ENCODE measurements around the gene DNAL1. TPM values are rescaled to one million over a fixed set of nuclear protein-coding genes. Genes with fewer than 3 reads are reported as not detected.
A peak's percentile ranks its signal among the peaks of the same experiment; 100 is the strongest.

Gene DNAL1
- total RNA-seq, 4 donors from 2014 or later: 16.7 to 47.8 (median 23.9) TPM

DNA sequence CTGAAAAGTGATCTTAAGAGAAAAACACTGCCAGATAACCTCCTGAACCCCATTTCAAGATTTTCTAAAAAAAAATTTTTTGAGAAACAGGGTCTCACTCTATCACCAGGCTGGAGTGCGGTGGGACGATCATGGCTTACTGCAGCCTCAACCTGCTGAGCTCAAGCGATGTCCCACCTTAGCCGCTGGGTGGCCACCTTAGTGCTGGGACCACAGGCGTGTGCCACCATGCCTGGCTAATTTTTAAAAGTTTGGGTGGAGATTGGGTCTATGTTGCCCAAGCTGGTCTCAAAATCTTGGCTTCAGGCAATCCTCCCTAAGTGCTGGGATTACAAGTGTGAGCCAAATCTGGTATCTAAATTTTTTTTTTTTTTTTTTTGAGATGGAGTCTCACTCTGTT is 66.0 kb downstream of the DNAL1 start:
- H3K36me3 ChIP-seq: no peaks in the 10 kb centered on the region
- H3K9me3 ChIP-seq: no peaks in the 10 kb centered on the region
- WGBS, 2 donors: 86 to 91% methylated on average over 5 of the region's 5 CpGs
- DNase-seq: no peak
- intact Hi-C loops (cut with DNase I): no loop called here
- H3K27ac ChIP-seq: no peak overlapping the region
- H3K4me1 ChIP-seq: peaks cover 17 to 20% of the 10 kb centered on the region in 2 donors
- H3K27me3 ChIP-seq: no peaks in the 10 kb centered on the region
- H3K4me3 ChIP-seq (replicated peaks in 1 of 3): no peak overlapping the region
- no peak for TF ChIP-seq CTCF (IDR thresholded peaks at IDR 0.05)
- no peak for TF ChIP-seq POLR2A (IDR thresholded peaks at IDR 0.05)

DNA sequence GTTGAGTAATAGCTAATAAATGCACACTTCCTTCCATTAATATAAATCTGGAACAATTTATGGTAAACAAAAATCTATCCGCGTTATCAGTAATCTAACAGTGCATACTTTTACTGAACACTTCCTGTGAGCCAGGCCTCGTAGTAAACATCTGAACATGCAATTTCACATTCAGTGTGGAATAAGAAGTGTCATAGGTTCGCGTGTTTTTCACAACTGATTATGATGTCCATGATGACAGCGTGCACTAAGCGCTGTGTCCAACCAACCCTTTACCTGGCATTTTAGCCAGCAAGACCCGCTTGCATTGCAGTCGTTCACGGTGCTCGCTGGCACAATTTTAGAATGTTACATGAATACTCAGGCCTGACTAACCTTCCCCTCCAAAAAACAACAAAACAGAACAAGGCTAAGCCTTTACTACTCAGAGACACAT is 67.3 kb downstream of the DNAL1 start:
- H3K27ac ChIP-seq: peak overlapping the region in 2 of 3 donors; percentile 4 to 43
- no peaks in the 10 kb centered on the region for H3K9me3 ChIP-seq
- intact Hi-C loops (cut with DNase I): no loop called here
- H3K4me3 ChIP-seq (replicated peaks in 1 of 3): peak overlapping the region in 1 of 3 donors; percentile 79
- no peak for DNase-seq
- no peaks in the 10 kb centered on the region for H3K36me3 ChIP-seq
- no peak for TF ChIP-seq CTCF (IDR thresholded peaks at IDR 0.05)
- TF ChIP-seq POLR2A (IDR thresholded peaks at IDR 0.05): no peak
- no peaks in the 10 kb centered on the region for H3K27me3 ChIP-seq
- H3K4me1 ChIP-seq: peaks cover 17 to 20% of the 10 kb centered on the region in 2 donors
- WGBS, 2 donors: 44 to 46% methylated on average over 11 of the region's 11 CpGs

- DNase-seq: no peak
- Histone ChIP-seq H3K4me1 (peaks cover 17 to 20% of the 10 kb centered on the region in 2 donors), H3K9me3 (no peaks in the 10 kb centered on the region), H3K4me3 (replicated peaks in 1 of 3) (peak overlapping the region in 2 of 3 donors; percentile 79 to 91), H3K27ac (peak overlapping the region in 2 of 3 donors; percentile 4 to 43), H3K27me3 (no peaks in the 10 kb centered on the region), H3K36me3 (no peaks in the 10 kb centered on the region)
- TF ChIP-seq CTCF (IDR thresholded peaks at IDR 0.05): no peak
- no peak for TF ChIP-seq POLR2A (IDR thresholded peaks at IDR 0.05)
- 12 to 15% methylated on average over 19 to 20 of the region's 20 CpGs for WGBS, 2 donors
- intact Hi-C loops (cut with DNase I): no loop called here
These were observed 67.9 kb downstream of the DNAL1 start for GRCh38 chr14:73712540-73713180.

DNA sequence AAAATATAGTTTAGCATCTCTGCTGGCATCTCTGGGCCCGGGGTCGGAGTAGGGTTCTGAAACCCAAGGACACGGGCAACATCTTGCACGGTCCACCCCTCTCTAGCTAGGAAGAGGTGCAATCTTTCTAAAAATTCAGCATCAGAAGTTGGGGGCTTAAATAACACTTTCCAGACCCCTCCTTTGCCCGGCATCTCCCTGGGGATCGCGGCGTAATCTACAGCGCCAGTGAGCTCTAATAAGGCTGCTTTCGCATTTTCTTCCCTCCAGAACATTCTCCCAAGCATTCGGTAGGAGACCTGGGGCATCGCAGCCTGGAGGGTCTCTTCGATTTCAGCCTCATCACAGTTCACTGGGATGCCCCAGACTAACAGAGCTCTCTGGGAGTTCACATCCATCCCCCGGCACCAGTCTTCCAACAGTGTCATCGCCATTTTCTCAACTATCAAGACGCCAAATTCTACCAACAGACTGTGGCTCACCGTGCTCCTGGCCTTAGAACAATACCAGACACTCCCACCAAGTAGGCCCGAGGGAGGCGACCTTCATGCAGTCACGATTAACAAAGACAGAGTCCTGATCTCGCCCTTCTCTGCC is 68.5 kb downstream of the DNAL1 start:
- intact Hi-C loops (cut with DNase I): no loop called here
- WGBS, 2 donors: 7% methylated on average over 16 to 21 of the region's 21 CpGs
- Histone ChIP-seq H3K9me3 (no peaks in the 10 kb centered on the region), H3K27me3 (no peaks in the 10 kb centered on the region), H3K27ac (peak overlapping the region; percentile 60 to 92 (median 85)), H3K4me1 (peaks cover 17 to 20% of the 10 kb centered on the region in 2 donors), H3K4me3 (replicated peaks in 1 of 3) (peak overlapping the region; percentile 12 to 91 (median 79)), H3K36me3 (peaks cover 0 to 6% of the 10 kb centered on the region in 2 donors)
- DNase-seq: no peak
- no peak for TF ChIP-seq CTCF (IDR thresholded peaks at IDR 0.05)
- TF ChIP-seq POLR2A (IDR thresholded peaks at IDR 0.05): no peak
